Prostate gland (tissue), 2 donors: ENCODE measurements around the gene PML. TPM values are rescaled to one million over a fixed set of nuclear protein-coding genes. Genes with fewer than 3 reads are reported as not detected.
A peak's percentile ranks its signal among the peaks of the same experiment; 100 is the strongest.
"Not testable (repeated sequence)": the region's sequence is repeated elsewhere in the genome, so short reads cannot be mapped to it uniquely, and the experiment has no call there.

Experiments
- DNase-seq: peaks from one replicate; pipeline ENCODE4 v3.0.0-alpha.2; 2019; ENCODE audit warnings: low spot score
- H3K27ac ChIP-seq, 2 donors: fragments of 200-600 bp; sonication (generic); 2 replicates each; pipeline ENCODE4 v1.5.1; 2017 to 2019
- H3K27me3 ChIP-seq: fragments of 200-600 bp; sonication (generic); replicated peaks from 2 replicates; pipeline ENCODE4 v1.5.1; 2019; ENCODE audit not compliant: insufficient read depth
- H3K36me3 ChIP-seq, 2 donors: fragments of 200-600 bp; sonication (generic); 1 replicate in 1 of 2; 2 replicates in 1 of 2; pipeline versions ENCODE4 v1.5.1 to v1.8.1; 2017 to 2019
- H3K4me1 ChIP-seq: fragments of 200-600 bp; sonication (generic); replicated peaks from 2 replicates; pipeline ENCODE4 v1.5.1; 2019
- H3K4me3 ChIP-seq, 2 donors: fragments of 200-600 bp; sonication (generic); 2 replicates each; pipeline ENCODE4 v1.5.1; 2017 to 2019
- H3K9me3 ChIP-seq: fragments of 200-600 bp; sonication (generic); 2 replicates; pipeline ENCODE4 v1.5.1; 2017
- POLR2A ChIP-seq: fragments of 450-650 bp; IDR thresholded peaks from one replicate; pipeline ENCODE4 v1.6.1; 2016; ENCODE audit warnings: antibody characterized with exemption, mild to moderate bottlenecking
- POLR2AphosphoS5 ChIP-seq: sonication (generic); formaldehyde crosslinking; IDR thresholded peaks from one replicate; pipeline ENCODE4 v1.6.1; 2017; ENCODE audit warnings: antibody characterized with exemption
- WGBS: methylation state at CpG from one replicate; pipeline ENCODE4 v1.1.5; 2018; 5-methylcytosine and 5-hydroxymethylcytosine counted together
- intact Hi-C: fragments of 100-400 bp; cut with DNase I; formaldehyde crosslinking; loops from one replicate; pipeline ENCODE4 v1.14.2; 2022
- total RNA-seq, 2 donors: library from RNA; depleted of rRNA; stranded (reverse); fragments of >200 nt; gene quantifications; one replicate each; pipeline ENCODE4 v1.1.0, GENCODE V29; 2016
- TF ChIP-seq, protein P1 (sequence below), 4 experiments: fragments of 200-600 bp in 2 of 4; fragments of 450-650 bp in 2 of 4; sonication (generic) in 2 of 4; IDR thresholded peaks; 1 replicate in 3 of 4; 2 replicates in 1 of 4; pipeline ENCODE4 v1.5.1; 2016 to 2019; ENCODE audit warnings: antibody characterized with exemption in 4 of 4, mild to moderate bottlenecking in 2 of 4, moderate library complexity in 2 of 4

PML gene
- total RNA-seq, 2 donors from 2014 or later: 67.5 to 122 TPM

- H3K36me3 ChIP-seq: no peaks in the 10 kb centered on the region
- TF ChIP-seq POLR2A (no peak), POLR2AphosphoS5 (no peak)
- TF ChIP-seq, protein P1, sequence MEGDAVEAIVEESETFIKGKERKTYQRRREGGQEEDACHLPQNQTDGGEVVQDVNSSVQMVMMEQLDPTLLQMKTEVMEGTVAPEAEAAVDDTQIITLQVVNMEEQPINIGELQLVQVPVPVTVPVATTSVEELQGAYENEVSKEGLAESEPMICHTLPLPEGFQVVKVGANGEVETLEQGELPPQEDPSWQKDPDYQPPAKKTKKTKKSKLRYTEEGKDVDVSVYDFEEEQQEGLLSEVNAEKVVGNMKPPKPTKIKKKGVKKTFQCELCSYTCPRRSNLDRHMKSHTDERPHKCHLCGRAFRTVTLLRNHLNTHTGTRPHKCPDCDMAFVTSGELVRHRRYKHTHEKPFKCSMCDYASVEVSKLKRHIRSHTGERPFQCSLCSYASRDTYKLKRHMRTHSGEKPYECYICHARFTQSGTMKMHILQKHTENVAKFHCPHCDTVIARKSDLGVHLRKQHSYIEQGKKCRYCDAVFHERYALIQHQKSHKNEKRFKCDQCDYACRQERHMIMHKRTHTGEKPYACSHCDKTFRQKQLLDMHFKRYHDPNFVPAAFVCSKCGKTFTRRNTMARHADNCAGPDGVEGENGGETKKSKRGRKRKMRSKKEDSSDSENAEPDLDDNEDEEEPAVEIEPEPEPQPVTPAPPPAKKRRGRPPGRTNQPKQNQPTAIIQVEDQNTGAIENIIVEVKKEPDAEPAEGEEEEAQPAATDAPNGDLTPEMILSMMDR (IDR thresholded peaks at IDR 0.05): no peak
- peaks cover 4% of the 10 kb centered on the region for H3K4me1 ChIP-seq
- no peak for DNase-seq
- no peaks in the 10 kb centered on the region for H3K9me3 ChIP-seq
- H3K4me3 ChIP-seq: no peak overlapping the region
- no peak overlapping the region for H3K27ac ChIP-seq
- H3K27me3 ChIP-seq: no peaks in the 10 kb centered on the region
- WGBS: 85% methylated on average over 6 of the region's 6 CpGs
- intact Hi-C loops: no loop called here
These were observed 25.3 kb upstream of the PML start for GRCh38 chr15:73969151-73969759.

DNA sequence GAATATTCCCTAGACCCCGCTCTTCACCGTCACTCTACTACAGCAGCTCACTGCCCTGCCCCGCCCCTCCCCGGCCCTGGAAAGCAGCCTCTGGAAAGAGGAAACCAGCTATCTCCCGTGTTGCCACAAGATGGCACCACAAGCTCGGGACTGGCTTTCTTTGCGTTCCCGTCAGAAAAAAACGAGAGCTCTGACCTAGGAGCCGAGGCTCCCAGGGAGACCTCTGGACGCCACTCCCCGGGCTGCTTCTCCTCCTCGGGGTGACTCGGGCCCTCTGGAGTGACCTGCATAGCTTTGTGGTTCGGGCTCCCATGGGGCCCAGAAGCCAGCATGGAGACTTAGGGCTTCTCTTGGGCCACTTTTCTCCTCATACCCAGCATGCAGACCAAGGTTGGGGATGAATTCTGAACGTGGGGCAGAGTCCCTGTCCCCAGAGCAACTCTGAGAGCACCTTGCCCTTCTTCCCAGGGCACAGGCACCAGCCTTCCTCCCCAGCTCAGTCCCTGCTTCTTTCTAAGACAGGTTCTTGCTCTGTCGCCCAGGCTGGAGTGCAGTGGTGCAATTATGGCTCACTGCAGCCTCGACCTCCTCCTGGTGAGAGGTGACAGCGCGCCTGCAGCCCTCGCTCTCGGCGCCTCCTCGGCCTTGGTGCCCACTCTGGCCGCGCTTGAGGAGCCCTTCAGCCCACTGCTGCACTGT, 21.4 kb upstream of the PML start:
- Histone ChIP-seq H3K27ac (no peak overlapping the region), H3K36me3 (no peaks in the 10 kb centered on the region), H3K4me3 (no peak overlapping the region), H3K9me3 (no peaks in the 10 kb centered on the region), H3K4me1 (peaks cover 4% of the 10 kb centered on the region), H3K27me3 (no peaks in the 10 kb centered on the region)
- WGBS: 34% methylated on average over 26 of the region's 26 CpGs
- intact Hi-C loops: loop anchor here (2.0 to 10.0 kb wide), 3 partner anchors 66 to 352 kb away; no protein-coding TSS in a partner anchor
- DNase-seq: peak; percentile 81
- no peak for TF ChIP-seq POLR2A
- TF ChIP-seq, protein P1 (IDR thresholded peaks at IDR 0.05): peak; percentile 64 to 93 (median 84)
- no peak for TF ChIP-seq POLR2AphosphoS5

GRCh38 chr15:73973683-73974200, 20.8 kb upstream of the PML start:
- intact Hi-C loops: loop anchor here (2.0 to 10.0 kb wide), 3 partner anchors 65 to 351 kb away; no protein-coding TSS in a partner anchor
- not testable (repeated sequence) for H3K27ac ChIP-seq, H3K27me3 ChIP-seq, H3K36me3 ChIP-seq, H3K9me3 ChIP-seq, DNase-seq, H3K4me1 ChIP-seq, H3K4me3 ChIP-seq
- 76% methylated on average over 30 of the region's 39 CpGs for WGBS

DNA sequence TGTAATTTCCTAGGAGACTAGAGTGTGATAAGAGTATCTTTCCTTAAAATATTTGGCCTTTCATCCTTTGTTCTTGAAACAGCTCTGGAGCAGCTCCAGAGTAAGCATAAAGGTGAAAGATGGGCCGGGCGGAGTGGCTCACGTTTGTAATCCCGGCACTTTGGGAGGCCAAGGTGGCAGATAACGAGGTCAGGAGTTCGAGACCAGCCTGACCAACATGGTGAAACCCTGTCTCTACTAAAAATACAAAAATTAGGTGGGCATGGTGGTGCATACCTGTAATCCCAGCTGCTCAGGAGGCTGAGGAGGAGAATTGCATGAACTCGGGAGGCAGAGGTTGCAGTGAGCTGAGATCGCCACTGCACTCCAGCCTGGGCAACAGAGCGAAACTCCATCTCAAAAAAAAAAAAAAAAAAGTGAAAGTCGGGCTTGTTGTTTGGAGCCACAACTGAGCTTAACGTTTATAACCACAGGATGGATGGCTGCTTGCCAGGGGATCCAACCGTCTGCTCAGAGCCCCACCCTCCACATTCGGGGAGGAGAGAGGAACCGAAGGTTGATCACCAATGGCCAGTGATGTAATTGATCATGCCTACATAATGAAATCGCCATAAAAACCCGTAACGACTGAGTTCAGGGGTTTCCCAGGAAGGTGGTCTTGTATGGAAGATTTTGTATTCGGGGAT, 18.9 kb upstream of the PML start:
- not testable (repeated sequence) for H3K9me3 ChIP-seq, H3K27ac ChIP-seq, H3K36me3 ChIP-seq, H3K27me3 ChIP-seq, DNase-seq, H3K4me3 ChIP-seq, H3K4me1 ChIP-seq
- intact Hi-C loops: loop anchor here (10.0 kb wide), 2 partner anchors 149 to 349 kb away; no protein-coding TSS in a partner anchor
- 39% methylated on average over 18 of the region's 18 CpGs for WGBS

- no peak overlapping the region for H3K27ac ChIP-seq
- H3K4me1 ChIP-seq: peaks cover 20% of the 10 kb centered on the region
- 91% methylated on average over 3 of the region's 3 CpGs for WGBS
- H3K27me3 ChIP-seq: no peaks in the 10 kb centered on the region
- intact Hi-C loops: loop anchor here (10.0 kb wide), 2 partner anchors 146 to 346 kb away; no protein-coding TSS in a partner anchor
- H3K9me3 ChIP-seq: no peaks in the 10 kb centered on the region
- no peaks in the 10 kb centered on the region for H3K36me3 ChIP-seq
- no peak overlapping the region for H3K4me3 ChIP-seq
- TF ChIP-seq POLR2AphosphoS5 (no peak), POLR2A (no peak)
- TF ChIP-seq, protein P1 (IDR thresholded peaks at IDR 0.05): no peak
- no peak for DNase-seq
These were observed 15.6 kb upstream of the PML start for GRCh38 chr15:73978896-73979295.
